ENCODE measurements around the gene FNIP1. TPM values are rescaled to one million over a fixed set of nuclear protein-coding genes. Genes with fewer than 3 reads are reported as not detected.

The FNIP1 gene
- total and polyA plus RNA-seq, 2 of the 13 experiments (the other 11 are each of a cell fraction or from before 2014, with no cell fraction given) = 10.9 to 29.3 TPM

GRCh38 chr5:131796793-131797693 is at the start of gene FNIP1 (continued):
- TF ChIP-seq GMEB1 (CRISPR knock-in tag; IDR thresholded peaks at IDR 0.05; ENCODE audit: borderline replicate concordance) = peak; percentile 85
- no peak for TF ChIP-seq NR3C1 (CRISPR knock-in tag; IDR thresholded peaks at IDR 0.05)
- TF ChIP-seq AKNA (CRISPR knock-in tag; IDR thresholded peaks at IDR 0.05; ENCODE audit: borderline replicate concordance) = no peak
- TF ChIP-seq UBTF (CRISPR knock-in tag; IDR thresholded peaks at IDR 0.05) = peak; percentile 95
- TF ChIP-seq FOXK1 (CRISPR knock-in tag; IDR thresholded peaks at IDR 0.05; ENCODE audit: borderline replicate concordance, low read depth) = 0 out of 2 replicates have a peak, but pooled peaks have one; percentile 57
- TF ChIP-seq FOSL1 (CRISPR knock-in tag; IDR thresholded peaks at IDR 0.05; ENCODE audit: borderline replicate concordance) = peak; percentile 51; the same call in 1 of the 2 replicates
- 0 out of 2 replicates have a peak, but pooled peaks have one; percentile 70 for TF ChIP-seq ZNF577 (CRISPR knock-in tag; IDR thresholded peaks at IDR 0.05; ENCODE audit: borderline replicate concordance, low read depth)
- peak; percentile 77; the same call in 1 of the 2 replicates for TF ChIP-seq MXD1 (CRISPR knock-in tag; IDR thresholded peaks at IDR 0.05)
- TF ChIP-seq ZFYVE20 (CRISPR knock-in tag; IDR thresholded peaks at IDR 0.05; ENCODE audit: borderline replicate concordance, low read depth) = no peak
- peak; percentile 81; the same call in 1 of the 2 replicates for TF ChIP-seq GFI1 (CRISPR knock-in tag; IDR thresholded peaks at IDR 0.05; ENCODE audit: borderline replicate concordance)
- TF ChIP-seq ETV6 (CRISPR knock-in tag; conservative IDR thresholded peaks at IDR 0.05) = 0 out of 2 replicates have a peak, but pooled peaks have one; percentile 62
- TF ChIP-seq ZNF770 (CRISPR knock-in tag; IDR thresholded peaks at IDR 0.05) = peak; percentile 72
- TF ChIP-seq ZBTB26 (CRISPR knock-in tag; IDR thresholded peaks at IDR 0.05; ENCODE audit: borderline replicate concordance) = peak; percentile 17; the same call in 1 of the 2 replicates

Data from HepG2 (cell line).